ENCODE measurements around the gene POMT1.
"Not testable (repeated sequence)": the region's sequence is repeated elsewhere in the genome, so short reads cannot be mapped to it uniquely, and the experiment has no call there.

Gene POMT1

DNA sequence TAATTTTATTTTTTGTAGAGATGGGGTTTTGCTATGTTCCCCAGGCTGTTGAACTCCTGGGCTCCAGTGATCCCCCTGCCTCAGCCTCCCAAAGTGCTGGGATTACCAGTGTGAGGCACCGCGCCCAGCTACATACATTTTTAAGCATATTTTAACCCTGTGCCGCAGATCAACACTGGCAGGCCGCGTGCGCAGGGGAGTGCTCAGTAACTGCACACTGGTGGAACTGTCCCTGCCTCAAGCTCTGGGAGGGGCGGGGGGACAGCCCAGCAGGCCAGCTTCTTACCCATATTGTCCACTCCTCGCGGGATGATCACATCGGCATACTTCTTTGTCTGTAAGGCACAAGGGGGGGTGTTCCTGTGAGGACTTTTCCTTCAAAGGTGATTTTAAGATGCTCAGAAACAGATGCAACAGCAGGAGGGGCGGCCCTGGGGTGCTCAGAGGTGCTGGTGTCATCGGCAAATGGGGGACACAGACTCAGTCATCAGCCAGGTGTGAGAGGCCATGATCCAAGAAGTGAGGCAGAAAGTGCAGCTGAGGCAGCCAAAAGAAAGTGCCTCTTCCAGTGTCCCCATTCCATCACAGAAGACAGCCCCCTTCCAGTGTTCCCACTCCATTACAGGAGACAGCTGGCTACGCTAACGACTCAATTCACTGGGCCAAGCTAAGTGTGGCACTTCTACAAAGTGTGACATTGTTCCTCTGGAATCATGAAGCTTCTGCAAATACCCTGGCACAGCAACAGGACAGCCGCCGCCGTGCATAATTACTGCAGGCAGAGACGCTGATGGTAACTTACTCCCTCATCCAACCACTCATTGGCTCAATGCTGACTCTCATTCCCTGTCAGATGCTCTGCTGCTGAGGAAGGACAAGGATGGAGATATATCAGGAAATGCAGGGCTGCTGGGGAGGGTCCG lies 23.2 kb downstream of the POMT1 start:
- DNase-seq = no peak

DNA sequence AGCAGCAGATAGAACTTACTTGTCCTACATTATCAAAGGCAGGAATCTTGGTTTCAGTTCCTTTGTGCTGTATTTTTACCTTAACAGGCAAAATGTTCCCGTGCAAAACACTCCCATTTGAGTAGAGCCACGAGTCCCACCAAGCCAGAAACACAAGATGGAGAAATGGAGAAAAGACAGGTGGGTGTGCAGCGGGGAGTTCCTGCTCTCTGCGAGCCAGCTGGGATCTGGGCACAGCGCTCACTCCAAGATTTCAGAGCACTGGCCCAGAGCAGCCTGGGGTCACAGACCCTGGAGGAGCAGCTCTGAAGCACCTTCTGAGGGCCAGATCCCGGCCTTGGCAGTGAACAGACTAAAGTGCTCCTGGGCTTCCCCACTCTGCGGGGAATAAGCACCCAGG lies 25.5 kb downstream of the POMT1 start:
- no peak for DNase-seq

DNA sequence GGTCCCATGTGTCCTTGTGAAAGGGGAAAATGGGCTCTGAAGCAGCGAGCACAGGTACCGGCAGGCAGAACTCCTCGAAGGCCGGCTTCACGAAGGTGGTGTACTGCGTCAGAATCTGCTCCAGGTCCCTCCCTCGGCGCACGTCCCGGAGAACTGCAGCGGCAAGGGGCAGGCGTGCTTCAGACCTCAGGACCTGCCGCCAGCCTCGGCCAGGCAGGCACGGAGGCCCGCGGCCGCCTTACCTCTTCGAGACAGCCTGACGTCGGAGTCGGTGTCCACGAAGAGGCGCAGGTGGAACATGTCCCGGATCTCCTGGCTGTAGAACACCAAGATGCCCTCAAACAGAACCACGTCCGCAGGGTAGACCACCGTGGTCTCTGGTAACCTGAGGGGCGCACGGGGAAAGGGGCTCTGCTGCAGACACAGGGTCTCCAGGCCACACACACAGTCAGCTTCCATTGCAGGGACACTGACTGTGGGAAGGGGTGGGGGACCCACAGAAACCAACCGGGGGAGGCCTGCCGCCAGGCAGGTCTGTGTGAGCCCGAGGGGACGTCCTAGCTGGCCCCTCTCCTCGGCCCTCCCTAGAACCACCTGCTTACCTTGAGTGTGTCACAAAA lies 26.3 kb downstream of the POMT1 start:
- no peak for DNase-seq

DNA sequence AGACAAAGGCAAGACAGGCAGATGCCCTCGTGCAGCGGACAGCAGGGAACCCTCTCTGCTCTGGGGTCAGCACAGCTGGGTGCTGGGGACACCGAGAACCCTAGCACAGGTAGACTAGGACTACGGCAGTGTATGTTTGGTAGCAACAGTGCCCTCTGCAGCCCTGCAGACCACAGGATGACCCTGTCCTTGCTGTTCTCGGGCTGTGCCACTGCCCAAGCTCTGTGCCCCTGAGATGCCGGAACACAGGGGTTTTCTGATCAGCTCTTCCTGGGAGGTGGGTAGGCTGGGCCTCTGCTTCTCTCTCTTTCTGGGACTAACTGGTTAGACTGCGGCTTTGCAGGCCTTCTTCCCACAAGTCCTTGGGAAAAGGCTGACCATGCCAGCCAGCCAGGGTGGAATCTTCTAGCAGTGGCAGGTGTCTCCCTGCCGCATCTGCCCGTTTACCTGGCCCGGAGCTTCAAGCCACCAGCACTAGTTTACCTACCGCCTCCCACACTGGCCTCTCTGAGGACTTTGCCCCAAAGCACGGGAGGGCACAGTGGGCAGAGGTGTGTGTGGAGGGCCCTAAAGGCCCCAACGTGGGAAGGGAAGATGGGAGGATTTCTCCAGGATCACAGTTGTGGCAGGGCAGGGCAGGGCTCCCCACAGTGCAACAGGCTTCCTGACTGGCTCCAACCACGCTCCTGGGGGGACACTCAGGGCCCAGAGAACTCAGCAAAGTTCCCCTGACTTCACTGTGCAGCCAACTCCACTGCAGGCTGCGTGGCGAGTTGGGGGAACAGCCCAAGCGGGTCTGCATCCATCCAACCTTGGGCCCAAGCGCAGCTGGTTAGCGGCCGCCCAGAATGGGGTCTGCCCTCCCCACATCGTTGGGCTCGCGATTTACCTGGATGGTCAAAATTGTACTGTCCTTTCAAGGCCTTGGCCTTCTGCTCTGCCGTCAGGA lies 27.2 kb downstream of the POMT1 start:
- DNase-seq = no peak

DNA sequence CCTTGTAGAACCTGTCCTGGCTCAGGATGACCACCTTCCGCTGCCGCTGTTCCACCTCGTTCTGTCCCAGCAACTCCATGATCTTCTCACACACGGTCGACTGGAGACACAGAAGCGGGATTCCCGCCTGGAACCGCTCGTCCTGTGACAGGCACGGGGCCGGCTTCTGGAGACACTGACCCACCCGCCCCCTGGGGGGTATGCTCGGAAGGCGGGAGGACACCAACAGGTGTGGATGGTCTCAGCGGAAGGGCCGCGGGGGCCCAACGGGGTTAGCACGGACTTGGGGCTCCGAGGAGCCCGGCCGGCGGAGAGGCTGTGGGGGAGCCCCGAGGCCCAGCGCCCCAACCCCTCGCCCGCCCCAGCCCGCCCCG lies 27.8 kb downstream of the POMT1 start:
- DNase-seq = no peak

DNA sequence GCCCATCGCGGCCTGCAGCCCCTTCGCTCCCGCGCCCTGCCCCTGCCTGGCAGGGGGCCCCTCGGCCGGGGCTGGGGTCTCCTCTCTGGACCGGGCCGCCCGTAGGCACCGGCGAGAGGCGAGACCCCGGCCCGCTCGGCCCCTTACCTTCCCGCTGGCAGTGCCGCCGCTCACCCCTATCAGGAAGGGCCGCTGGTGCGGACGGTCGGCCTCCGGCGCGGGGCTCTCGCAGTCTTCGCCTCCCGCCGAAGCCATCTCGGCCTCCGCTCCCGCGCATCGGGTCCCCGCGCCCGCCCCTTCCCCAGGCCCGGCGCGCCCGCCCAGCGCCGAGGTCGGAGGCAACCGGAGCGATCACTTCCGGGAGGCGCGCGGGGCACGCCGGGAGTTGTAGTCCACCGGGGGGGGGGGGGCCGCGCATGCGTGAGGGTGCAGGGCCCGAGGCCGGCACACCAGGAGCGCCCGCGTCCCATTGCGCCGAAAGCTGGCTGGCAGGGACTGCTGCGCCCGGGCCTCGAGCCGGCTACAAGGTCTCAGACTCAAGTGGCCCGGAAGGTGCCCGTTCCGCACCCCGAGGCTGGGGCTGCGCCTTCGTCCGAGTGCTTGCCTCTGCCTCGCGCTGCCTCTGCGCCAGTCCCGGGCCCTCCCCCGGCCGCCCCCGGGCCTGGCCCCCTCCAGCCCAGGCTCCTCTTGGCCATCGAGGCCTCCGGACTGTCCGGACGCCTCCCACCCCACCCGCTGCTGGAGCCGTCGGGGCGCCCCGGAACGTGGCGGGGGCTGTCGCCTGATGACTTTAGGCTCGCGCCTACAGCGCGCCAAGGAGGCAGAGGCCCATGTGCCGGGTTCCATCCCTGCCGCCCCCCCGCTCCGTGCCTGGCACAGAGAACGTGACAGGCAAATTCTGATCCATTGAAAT lies 28.5 kb downstream of the POMT1 start, which contains the start of gene UCK1:
Gene UCK1 (minus strand): TSS at position 344 of the 913 bp plus-strand sequence. CDS start 89 bp downstream, at position 255.
- DNase-seq = peak; percentile 70

DNA sequence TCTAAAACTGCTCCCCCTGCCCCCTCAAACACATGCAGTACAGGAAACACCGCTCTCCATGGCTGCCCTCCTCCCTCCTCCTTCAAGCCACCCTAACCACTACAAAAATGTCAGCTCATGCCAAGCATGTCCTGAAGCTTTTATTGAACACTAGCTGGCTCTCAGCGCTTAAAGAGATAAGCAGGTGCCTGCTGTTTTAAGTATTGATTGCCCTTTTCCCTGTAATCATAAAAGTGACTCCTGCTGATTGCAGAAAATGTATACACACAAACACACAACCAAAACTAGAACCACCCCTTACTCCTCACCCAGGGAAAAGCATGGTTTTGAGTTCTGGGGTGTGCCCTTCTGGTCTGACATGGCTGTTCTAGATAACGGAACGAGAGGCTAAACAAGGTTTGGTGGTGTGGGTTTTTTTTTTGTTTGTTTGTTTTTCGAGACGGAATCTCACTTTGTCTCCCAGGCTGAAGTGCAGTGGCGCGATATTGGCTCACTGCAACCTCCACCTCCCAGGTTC lies 32.1 kb downstream of the POMT1 start:
- no peak for DNase-seq

DNA sequence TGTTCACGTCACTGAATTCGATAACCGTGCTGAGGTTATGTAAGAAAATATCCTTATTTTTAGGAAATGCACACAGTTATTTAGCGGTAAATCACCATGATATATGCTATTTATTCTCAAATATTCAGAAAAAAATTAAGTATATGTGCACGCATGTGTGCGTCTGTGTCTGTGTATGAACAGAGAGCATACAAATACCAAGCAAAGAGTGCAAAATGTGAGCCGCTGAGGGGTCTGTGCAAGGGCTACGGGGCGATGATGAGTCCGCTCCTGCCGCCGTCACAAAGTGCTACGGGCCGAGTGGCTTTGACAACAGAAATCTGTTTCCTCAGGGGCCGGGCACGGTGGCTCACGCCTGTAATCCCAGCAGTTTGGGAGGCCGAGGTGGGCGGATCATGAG lies 35.2 kb downstream of the POMT1 start:
- DNase-seq = no peak

DNA sequence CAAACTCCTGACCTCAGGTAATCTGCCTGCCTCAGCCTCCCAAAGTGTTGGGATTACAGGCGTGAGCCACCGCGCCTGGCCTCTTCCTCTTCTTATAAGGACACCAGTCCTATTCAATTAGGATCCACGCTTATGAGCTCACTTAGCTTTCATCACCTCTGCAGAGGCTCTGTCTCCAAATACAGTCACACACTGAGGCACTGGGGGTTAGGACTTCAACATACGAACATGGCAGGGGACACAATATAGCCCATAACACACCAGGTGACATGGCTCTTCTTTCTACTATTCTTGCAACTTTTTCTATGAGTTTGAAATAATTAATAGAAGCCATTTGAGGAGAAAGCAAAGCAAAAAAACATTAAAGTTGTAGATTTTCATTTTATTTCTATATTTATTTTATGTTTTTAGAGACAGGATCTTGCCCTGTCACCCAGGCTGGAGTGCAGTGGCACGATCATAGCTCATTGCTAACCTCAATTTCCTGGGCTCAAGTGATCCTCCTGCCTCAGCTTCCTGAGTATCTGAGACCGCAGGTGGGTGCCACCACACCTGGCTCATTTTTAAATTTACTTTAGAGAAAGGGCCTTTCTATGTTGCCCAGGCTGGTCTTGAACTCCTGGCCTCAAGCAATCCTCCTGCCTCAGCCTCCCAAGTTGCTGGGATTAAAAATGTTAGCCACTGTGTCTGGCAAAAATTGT lies 36.7 kb downstream of the POMT1 start:
- no peak for DNase-seq

DNA sequence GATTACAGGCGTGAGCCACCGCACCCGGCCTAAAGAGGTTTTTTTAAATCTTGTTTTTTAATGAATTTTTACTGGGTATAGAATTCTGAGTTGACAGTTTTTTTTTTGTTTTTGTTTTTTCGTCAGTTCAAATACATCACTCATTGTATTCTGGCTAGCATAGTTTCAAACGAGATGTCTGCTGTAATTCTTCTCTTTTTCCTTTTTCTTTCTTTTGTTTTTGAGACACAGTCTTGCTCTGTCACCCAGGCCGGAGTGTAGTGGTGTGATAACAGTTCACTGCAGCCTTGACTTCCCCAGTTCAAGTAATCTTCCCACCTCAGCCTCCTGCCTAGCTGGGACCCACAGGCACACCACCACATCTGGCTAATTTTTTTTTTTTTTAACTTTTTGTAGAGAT lies 40.4 kb downstream of the POMT1 start:
- DNase-seq = no peak

DNA sequence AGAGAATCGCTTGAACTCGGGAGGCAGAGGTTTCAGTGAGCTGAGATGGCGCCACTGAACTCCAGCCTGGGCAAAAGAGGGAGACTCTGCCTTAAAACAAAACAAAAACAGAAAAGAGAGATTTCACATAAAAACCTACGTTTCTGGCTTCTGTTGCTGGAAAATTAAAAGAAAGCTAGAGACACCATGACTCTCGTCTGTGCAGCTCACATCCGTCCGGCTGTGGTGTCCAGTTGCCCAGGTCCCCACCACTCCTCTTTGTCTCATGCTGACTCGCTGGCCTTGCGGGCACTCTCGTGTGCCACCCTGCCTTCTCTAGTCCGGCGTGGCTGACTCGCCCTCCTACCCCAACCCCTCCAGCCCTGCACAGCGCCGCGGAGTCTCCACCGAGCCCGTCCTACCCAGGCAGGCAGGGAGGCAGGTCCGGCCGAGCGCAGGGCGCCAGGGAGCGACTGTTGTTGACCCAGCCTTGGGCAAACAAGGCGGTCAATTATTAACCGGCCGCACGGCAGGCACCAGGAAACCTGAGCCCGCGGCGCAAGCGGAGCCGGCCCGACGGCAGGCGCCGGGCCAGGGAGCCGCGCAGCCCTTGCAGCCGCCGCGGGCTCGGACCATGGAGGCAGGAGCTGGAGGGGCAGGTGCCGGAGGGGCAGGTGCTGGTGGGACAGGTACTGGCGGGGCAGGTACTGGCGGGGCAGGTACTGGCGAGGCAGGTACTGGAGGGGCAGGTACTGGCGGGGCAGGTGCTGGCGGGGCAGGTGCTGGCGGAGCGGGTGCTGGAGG lies 42.5 kb downstream of the POMT1 start, which contains the start of gene PRRT1B:
Gene PRRT1B (plus strand): TSS at position 521 of the 783 bp plus-strand sequence. CDS start 93 bp downstream, at position 614.
- DNase-seq = no peak

DNA sequence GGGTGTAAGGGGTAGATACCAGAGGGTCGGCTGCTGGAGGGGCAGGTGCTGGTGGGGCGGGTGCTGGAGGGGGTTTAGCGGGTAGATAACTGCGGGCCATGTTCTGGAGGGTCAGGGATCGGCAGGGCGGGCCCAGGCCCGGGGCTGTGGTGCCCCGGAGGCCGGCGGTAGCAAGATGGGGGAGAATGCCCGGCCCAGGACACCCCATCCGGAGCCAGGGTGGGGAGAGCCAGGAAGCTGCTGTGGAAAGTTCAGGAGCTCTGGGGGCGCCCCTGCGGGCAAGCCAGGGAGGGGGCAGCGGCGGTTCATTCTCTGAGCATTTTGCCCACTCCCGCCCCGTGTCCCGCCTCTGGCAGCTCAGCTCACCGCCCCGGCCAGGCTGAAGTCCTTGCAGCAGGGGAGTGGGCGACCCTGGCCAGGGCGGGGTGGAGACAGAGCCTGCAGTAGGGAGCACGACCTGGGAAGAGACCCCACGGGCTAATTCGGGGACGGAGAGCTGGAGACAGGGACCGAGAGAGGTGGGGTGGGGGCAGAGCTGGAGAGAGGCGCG lies 43.1 kb downstream of the POMT1 start:
- no peak for DNase-seq

DNA sequence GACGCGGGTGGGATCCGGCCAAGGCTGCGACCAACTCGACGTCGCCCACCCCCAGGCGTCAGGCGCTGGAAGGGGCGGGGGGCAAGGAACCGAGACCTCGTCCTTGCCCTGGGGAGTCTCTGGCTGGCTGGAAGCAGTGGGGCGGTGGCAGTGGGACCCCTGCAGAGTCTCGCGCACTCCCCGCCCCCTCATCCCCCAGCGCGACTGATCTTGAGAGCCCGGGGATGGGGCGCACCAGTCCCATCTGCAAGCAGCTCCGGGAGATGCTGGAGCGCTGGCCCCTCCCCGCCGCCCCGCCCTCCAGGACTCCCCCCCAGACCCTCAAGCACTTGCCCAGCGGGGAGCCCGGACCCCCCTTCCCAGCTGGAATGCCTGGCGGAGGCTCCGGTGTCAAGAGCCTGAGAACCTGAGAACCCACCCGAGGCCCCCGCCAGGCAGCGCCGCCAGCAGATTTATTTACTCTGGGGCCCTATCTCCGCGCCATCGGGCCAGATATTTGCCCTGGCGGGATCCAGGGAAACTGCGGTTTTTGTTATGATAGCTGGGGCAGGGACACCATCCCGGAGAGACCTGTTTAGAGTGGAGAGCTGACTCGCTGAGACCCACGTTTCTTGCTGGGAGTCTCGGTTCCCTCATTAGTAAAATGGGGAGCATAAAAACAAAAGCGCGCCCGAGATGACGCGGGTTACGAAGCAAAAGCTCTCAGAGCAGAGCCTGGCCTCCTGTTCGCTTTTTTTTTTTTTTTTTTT lies 43.8 kb downstream of the POMT1 start:
- no peak for DNase-seq

DNA sequence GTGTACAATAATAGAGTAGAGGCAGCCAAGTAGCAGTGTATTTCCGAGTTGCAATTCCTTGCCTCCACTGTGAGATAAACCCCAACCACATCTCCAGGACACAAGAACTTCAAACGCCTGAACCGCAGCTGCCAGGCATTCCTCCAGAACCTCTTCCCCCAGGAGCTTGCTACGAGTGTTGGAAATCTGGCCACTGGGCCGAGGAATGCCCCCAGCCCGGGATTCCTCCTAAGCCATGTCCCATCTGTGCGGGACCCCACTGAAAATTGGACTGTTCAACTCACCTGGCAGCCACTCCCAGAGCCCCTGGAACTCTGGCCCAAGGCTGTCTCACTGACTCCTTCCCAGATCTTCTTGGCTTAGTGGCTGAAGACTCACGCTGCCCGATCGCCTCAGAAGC lies 46.5 kb downstream of the POMT1 start:
- DNase-seq = not testable (repeated sequence)

DNA sequence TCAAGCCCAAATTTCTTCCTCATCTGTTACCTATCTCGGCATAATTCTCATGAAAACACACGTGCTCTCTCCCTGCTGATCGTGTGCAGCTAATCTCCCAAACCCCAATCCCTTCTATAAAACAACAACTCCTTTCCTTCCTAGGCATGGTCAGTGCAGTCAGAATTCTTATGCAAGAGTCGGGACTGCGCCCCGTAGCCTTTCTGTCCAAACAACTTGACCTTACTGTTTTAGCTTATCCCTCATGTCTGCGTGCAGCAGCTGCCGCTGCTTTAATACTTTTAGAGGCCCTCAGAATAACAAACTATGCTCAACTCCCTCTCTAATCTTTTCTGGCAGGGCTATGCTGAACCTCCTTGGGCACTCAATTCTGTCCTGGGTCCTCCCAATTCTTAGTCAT lies 47.7 kb downstream of the POMT1 start:
- not testable (repeated sequence) for DNase-seq

DNA sequence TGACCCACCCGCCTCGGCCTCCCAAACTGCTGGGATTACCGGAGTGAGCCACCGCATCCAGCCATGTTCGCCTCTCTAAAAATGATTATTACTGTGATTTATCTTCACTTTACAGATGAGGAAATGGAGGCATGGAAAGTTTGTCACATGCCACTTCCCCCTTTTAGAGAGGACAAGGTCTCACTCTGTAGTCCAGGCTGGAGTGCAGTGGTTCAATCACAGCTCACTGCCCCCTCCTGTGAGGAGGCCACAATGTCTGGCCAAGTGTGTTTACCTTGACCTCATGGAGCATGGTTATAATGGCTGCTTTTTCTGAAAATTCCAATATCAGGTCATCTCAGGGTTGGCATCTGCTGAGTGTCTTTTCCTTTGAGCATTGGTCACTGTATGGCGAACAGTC lies 49.3 kb downstream of the POMT1 start:
- DNase-seq = no peak

DNA sequence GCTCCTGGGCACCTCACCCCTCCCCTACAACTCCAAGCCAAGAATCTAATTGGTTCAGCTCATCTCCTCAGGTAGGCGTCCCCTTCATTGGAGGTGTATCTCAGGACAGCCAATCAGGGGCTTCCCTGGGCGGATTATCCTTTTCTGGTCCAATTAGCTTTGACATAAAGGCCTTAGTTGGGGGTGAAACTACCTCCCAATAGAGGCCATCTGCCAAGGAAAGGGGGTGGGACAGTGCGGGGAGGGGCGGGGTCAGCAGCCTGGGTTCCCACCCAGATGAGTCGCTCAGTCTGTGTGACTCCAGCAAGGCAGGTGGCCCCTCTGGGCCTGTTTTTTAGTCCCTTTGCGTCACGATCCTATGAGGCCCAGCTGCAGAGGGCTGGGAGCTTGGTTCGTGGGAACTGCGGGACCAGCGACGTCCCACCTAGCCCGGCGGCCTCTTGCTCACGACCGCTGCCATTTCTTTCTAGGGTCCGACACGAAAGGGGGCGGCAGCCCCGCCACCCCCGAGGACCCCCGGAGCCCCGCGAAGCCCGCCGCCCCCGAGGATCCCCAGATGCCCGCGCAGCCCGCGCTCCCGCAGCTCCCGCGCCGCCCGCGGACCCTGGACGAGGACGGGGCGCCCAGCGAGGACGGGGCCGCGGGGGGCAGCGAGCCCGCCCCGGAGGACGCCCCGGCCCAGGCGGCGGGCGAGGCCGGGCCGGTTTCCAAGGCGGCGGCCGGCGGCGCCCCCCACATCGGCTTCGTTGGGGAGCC lies 51.5 kb downstream of the POMT1 start:
- DNase-seq = no peak

DNA sequence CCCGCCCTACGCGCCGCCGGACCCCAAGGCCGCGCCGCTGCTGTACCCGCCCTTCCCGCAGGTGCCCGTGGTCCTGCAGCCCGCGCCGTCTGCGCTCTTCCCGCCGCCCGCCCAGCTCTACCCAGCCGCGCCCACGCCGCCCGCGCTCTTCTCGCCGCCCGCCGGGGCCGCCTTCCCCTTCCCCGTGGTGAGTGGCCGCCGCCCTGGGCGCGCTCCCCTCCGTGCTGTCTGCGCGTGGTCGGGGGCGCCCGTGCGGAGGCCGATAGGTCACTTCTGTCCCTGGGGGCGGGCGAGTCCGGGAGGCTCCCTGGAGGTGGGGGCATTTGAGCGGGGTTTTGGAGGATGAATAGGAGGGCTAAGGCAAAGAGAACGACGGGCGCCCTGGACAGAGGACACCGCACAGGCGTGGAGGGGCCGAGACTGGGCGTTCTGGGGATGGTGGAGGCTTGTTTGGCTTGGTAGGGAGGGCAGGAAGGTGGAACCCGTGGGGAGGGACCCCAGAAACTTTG lies 52.2 kb downstream of the POMT1 start:
- no peak for DNase-seq

Measured in effector CD8-positive, alpha-beta T cell (primary cell).